NCI-H2196 (cell line): ENCODE measurements around the gene CDX2.
A peak's percentile ranks its signal among the peaks of the same experiment; 100 is the strongest.

Source experiments
- DNase-seq: peaks from one replicate; lab custom pipeline; 2025; ENCODE audit not compliant: unreplicated experiment; lab: John Stamatoyannopoulos, UW

The CDX2 gene

DNA sequence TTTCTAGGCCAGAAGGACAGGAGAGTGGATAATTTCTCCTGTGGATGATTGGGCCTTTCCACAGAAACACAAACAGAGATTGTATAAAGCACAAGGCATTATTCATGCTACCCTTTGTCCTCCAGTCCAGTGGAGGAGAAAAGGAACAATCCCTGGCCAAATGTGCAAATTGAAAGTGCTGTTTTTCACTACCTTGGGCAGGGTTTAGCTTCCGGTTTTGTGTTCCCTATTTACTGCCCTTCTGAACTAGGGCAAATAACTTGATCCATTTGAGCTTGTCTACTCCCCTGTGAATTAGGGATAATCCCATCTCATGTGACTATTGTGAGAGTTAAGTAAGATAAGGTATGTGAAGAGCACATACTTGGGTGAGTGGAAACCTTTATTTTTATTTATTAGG, 36.0 kb downstream of the CDX2 start:
- DNase-seq = no peak

DNA sequence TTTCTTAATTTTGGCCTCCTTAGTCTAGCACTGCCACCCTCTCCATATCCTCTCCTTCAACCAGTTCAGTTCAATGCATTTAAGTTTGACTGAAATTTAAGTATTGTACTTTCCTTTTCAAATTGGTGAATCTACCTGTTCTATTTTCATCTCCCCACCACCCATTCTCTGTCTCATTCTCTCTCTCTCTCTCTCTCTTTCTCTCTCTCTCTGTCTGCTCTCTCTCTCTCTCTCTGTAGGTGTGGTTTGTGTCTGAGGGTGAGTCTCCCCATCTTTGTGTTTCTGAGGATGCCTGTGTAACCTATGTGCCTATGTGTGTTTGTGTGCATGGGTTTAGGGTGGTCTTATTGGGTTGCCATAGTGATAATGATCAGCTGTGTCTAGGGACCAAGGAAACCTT, 39.2 kb downstream of the CDX2 start:
- no peak for DNase-seq

DNA sequence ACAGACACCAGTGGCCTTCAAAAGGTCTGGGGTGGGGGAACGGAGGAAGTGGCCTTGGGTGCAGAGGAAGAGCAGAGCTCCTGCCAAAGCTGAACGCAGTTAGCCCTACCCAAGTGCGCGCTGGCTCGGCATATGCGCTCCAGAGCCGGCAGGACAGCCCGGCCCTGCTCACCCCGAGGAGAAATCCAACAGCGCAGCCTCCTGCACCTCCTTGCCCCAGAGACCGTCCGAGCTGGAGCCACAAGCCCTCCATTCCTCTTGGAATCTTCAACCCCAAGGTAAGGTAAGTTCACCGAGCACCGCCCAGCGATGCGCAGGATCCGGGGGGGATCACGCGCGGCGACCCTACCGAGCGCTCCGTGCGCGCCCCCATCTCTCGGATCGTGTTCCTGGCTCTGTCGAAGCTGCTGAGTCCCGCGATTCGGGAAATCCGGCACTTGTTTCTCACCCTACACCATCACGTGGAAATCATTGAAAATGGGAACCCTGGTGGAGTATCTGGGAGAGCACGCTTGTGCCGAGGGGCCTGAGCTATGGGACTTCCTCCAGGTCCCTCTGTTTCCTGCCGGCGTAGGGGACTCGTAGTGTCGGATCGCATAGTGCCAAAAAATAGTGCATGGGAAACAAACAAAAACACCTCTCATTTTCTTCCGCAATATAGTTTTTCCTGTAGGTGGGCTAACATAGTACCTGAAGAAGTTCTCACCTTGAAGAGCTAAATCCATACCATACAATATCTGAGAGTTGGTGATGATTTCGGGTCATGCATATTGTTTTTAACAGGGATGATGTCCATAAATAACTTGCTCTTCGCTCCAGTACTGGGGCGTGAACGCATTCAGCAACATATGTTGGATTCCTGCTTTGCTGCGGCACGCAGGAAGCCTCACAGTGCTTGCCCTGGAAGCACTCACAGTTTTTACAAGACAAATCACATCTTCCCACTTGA, 40.0 kb downstream of the CDX2 start:
- no peak for DNase-seq

DNA sequence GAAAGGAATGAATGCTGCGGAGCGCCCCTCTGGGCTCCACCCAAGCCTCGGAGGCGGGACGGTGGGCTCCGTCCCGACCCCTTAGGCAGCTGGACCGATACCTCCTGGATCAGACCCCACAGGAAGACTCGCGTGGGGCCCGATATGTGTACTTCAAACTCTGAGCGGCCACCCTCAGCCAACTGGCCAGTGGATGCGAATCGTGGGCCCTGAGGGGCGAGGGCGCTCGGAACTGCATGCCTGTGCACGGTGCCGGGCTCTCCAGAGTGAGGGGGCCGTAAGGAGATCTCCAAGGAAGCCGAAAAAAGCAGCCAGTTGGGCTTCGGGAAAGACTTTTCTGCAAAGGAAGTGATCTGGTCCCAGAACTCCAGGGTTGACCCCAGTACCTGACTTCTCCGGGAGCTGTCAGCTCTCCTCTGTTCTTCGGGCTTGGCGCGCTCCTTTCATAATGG, 40.7 kb downstream of the CDX2 start:
- DNase-seq = no peak

DNA sequence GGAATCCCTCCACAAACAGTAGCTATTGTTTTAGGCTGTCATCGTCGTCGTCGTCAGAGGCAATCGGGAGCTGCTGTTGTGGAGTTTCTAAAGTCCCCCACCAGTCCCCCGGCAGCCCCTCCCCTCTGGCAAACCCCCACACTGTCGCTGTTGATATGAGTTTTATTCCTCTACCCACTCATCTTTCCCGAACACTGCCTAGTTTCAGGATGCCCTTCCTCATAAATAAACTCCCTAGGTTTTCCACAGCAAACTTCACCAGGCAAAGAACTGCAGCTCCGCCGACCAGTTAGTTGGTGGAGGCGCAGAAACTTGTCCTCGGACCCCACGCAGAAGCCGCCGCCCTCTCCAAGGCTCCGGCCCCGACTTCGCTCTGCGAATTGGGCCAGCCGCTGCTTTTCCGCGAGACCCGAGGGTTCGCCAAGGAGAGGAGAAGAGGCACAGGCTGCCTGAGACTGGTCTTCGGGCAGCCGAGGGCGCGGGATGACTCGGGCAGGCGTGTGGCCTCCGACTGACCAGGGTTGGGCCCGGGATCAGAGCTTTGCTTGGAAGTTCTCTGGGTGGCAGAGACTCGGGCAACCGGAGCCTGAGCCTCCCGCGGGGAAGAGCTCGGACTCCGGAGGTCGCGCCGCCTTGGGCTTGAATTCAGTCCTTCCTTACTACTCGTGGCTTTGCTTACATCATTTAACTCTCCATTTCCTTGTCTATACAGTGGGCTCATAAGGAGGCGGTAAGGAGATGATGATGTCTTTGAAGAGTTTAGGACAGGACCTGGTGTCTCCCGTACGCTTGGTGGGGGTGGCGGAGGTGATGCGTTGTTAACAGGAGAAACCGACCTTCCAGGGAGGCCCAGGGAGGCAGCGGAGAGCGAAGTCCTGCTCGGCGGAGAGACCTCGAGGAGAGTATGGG, 41.4 kb downstream of the CDX2 start:
- no peak for DNase-seq

DNA sequence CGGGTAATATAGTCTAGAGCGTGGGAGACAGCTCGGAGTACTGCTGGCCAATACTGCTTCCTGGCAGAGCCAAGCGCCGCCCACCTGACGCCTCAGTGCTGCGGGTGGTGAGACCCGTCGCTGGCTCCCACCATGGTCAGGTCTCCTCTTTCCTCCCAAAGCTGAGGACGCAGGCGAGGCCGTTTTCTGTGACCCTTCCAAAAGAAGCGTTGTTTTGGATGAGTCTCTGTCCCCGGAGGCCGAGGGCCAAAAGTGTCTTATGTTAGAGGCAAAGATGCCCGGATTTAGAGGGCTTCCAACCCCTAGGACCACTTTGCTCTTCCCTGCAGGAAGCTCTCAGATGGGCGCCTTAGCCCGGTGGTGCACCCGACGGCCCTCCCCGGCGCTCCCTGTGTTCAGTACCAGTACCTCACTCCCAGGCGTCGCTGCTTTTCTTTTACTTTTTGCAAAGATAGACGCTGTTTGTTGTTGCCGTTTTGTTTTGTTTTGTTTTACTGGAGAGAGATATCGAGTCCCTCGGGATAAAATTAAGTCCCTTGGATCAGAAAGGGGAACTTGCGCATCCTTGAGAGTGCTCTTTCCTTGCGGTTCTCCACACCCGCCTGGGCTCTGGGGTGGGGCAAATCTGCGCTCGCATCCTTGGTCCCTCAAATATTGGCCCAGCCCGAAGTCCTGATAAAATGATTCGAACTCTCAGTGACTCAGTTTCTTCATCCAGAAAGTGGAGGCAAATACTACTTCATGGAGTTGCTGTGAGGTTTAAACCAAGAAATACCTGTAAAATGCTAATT, 42.3 kb downstream of the CDX2 start:
- no peak for DNase-seq

DNA sequence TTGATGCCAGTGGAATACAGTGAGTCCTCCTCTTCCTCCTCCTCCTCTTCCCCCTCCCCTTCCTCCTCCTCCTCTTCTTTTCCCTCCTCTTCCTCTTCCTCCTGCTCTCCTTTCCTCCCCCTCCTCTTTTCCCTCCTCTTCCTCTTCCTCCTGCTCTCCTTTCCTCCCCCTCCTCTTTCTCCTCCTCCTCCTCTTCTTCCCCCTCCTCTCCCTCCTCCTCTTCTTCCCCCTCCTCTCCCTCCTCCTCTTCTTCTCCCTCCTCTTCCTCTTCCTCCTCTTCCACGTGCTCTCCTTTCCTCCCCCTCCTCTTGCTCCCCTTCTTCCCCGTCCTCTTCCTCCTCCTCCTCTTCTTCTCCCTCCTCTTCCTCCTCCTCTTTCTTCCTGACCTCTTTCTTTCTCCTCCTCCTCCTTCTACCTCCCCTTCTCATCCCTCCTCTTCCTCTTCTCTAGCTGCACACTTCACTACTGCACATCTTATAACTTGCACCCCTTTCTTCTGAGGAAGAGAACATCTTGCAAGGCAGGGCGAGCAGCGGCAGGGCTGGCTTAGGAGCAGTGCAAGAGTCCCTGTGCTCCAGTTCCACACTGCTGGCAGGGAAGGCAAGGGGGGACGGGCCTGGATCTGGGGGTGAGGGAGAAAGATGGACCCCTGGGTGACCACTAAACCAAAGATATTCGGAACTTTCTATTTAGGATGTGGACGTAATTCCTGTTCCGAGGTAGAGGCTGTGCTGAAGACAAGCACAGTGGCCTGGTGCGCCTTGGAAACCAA, 43.7 kb downstream of the CDX2 start:
- DNase-seq = no peak

DNA sequence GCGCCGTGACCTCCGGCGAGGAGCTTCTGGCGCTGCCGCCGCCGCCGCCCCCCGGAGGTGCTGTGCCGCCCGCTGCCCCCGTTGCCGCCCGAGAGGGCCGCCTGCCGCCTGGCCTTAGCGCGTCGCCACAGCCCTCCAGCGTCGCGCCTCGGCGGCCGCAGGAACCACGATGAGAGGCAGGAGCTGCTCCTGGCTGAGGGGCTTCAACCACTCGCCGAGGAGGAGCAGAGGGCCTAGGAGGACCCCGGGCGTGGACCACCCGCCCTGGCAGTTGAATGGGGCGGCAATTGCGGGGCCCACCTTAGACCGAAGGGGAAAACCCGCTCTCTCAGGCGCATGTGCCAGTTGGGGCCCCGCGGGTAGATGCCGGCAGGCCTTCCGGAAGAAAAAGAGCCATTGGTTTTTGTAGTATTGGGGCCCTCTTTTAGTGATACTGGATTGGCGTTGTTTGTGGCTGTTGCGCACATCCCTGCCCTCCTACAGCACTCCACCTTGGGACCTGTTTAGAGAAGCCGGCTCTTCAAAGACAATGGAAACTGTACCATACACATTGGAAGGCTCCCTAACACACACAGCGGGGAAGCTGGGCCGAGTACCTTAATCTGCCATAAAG, 44.5 kb downstream of the CDX2 start:
- DNase-seq = no peak

DNA sequence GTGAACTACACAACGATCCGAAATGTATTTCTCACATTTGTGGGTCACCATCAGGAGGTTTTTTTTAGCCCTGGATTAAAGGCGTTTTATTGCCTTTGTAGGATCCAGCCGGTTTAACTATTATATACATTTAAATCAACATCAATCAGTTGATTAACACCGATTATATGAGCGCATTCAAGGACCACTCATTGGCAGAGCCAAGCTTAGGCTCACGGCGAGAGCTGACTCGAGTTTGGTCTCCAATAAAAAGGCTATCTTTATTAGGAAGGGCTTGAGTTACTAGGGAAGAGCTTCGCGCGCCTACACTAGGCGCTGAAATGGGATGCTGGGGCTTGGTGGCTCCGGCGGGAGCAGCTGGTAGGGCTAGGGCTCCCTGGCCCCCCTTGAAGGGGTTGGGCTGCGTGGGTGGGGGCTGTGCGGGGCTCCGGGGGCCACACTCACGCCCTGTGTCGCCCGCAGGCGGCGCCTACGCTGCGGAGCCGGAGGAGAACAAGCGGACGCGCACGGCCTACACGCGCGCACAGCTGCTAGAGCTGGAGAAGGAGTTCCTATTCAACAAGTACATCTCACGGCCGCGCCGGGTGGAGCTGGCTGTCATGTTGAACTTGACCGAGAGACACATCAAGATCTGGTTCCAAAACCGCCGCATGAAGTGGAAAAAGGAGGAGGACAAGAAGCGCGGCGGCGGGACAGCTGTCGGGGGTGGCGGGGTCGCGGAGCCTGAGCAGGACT, 45.2 kb downstream of the CDX2 start:
- no peak for DNase-seq

DNA sequence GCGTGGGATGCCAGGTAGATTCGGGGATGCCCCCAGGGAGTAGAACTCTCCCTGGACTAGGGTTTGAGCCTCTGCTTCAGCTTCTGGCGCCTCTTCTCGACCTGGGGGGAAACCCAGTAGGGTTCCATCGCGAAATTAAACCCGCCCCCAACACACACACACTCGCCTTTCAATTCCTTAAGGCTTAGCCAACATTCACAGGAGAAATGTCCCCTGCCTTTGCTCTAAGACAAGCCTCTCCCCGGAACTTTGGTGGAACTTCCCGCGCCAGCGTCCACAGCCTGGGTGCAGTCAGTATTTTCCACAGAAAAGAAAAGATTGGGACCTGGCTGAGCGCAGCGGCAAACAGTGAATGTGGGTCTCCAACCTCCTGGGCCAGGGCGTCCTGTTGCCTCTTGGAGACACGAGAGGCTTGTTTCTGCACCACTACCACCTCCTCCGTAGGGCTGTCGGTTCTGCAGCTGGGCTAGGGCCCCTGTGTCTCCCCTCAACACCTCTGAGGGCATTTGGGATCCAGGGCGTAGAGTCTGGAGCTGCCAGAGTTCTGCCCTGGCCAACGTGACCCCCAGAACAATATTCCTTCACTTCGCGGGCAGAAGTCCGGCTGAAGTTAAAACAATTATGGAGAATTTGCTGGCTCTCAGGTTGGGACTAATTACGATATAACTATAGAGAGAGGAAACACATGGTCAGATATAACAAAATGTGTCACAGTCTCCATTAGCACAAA, 46.1 kb downstream of the CDX2 start:
- no peak for DNase-seq

DNA sequence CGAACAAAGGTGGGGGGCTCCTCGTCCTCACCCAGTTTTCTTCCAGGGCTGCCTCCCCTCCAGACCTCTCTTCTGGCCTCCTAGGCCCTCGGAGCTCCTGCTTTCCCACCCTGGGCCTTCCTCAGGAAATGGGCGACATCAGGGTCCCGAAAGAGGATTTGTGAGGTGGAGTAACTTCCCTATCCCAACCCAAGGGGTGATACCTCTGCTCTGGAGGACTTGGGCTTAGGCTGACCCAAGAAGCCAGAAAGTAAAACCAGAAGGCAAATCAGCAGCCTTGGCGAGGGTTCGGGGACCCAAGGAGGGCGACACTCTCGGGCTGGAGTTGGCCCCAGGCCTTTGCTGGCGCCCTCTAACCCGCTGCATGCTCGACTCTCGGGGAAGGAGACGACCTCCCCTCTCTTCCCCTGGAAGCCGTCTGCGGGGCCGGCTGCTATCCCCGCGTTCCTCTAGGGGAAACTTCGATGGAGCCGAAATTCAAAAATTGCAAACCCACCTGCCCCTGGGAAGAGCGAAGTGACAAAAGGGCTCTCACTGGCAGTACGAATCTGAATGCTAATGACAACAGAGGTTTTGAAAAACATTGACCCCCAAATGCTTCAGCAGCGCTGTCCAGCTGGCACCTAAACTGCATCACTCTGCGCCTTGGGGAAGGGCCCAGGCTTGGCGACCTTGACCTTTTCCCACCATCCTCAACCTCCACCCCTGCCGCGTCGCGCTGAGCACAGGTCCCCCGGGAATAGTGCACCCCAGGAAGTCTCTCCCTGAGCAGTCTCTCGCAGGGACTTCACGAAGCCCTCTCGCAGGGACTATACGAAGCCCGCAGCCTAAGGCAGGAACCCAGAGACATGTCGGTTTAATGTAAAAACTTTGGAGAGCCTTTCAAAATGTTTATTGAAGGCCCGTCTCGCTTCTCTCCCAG, 46.9 kb downstream of the CDX2 start:
- no peak for DNase-seq

DNA sequence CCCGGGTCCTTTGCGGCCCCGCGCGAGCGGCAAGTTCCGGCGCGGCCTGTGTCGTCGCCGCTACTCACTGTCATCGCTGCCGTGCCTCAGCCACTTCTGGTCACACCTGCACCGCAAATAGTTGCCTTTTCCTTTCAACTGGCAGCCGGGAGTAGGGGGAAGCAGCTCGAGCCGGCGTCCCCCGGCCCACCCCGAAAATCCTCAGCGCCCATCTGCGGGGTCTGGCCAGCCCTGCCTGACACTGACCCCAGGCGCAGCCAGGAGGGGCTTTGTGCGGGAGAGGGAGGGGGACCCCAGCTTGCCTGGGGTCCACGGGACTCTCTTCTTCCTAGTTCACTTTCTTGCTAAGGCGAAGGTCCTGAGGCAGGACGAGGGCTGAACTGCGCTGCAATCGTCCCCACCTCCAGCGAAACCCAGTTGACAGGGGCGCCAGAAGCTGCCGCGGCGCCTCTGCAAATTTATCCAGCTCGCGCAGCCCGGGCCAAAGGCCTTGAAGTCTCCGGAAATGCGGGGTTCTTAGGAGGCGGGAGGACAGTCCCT, 47.6 kb downstream of the CDX2 start:
- no peak for DNase-seq

DNA sequence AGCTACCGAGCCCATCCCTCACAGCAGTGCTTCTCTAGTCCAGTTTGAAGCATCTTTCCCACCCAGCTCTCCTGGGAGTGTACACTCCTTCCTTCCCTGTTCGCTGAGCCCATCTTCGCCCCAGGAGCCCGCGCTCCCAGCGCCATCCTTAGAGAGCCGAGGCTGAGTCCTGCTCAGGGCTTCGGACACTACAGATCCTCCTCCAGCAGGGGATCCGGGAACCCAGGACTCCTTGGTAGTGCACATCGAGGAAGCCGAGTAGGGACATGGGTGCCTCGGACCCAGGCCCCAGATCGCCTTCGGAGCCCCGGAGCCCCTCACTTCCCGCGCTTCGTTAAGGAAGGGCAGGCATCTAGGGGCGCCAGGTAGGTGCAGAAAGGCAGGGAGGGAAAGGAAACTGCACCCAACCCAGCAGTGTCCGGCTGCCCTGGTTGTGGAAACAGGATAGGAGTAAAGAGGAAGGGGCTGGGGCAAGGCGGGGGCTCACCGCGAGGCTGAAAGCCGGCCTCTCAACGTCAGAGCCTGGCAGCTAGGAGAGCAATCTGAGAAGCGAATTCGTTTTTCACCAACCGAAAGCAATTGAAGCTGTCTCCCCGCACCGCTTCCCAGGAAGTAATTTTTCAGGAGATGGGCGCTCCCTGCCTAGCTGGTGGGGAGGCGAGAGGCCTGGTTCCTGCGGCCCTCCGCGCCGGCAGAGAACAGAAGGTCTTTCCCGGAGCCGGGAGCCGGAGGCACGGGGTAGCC, 48.3 kb downstream of the CDX2 start:
- DNase-seq = no peak

DNA sequence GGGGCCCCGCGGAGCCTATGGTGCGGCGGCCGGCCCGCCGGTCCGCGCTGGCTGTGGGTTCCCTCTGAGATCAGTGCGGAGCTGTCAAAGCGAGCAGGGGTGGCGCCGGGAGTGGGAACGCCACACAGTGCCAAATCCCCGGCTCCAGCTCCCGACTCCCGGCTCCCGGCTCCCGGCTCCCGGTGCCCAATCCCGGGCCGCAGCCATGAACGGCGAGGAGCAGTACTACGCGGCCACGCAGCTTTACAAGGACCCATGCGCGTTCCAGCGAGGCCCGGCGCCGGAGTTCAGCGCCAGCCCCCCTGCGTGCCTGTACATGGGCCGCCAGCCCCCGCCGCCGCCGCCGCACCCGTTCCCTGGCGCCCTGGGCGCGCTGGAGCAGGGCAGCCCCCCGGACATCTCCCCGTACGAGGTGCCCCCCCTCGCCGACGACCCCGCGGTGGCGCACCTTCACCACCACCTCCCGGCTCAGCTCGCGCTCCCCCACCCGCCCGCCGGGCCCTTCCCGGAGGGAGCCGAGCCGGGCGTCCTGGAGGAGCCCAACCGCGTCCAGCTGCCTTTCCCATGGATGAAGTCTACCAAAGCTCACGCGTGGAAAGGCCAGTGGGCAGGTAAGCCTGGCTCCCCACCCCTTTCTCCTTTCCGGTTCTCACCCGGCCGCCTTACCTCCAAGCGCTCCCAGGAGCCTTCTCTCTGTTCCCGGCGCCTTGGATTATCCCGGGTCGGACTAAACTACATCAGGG, 49.0 kb downstream of the CDX2 start, which contains the start of gene PDX1:
Gene PDX1 (plus strand): TSS at position 67 of the 743 bp plus-strand sequence. CDS start 139 bp downstream, at position 206.
- DNase-seq = peak; percentile 52

DNA sequence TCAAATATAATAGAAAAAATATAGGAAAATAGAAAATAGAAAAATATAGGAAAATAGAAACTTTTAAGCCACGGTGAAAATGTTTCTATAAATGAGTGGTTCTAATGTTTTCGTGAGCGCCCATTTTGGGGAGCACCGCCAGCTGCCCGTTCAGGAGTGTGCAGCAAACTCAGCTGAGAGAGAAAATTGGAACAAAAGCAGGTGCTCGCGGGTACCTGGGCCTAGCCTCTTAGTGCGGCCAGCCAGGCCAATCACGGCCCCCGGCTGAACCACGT, 49.5 kb downstream of the CDX2 start:
- no peak for DNase-seq
